Left renal pelvis (tissue), 4 donors: ENCODE results near the gene HBA2. TPM values are rescaled to one million over a fixed set of nuclear protein-coding genes. Genes with fewer than 3 reads are reported as not detected.
"Not testable (repeated sequence)": the region's sequence is repeated elsewhere in the genome, so short reads cannot be mapped to it uniquely, and the experiment has no call there.

Experiments
- DNase-seq, 4 donors: peaks; one replicate each; pipeline ENCODE4 v3.0.0-alpha.2; 2013; ENCODE audit warnings: low read depth in 4 of 4, low spot score in 3 of 4
- polyA plus RNA-seq, 4 donors: library from polyadenylated mRNA; unstranded; fragments of 120-200 nt; gene quantifications; one replicate each; pipeline ENCODE4 v1.2.1, GENCODE V29; 2013; ENCODE audit not compliant: insufficient read length in 4 of 4

HBA2 gene
- polyA plus RNA-seq, 4 donors, result 628 to 18,307 (median 1,105) TPM

DNA sequence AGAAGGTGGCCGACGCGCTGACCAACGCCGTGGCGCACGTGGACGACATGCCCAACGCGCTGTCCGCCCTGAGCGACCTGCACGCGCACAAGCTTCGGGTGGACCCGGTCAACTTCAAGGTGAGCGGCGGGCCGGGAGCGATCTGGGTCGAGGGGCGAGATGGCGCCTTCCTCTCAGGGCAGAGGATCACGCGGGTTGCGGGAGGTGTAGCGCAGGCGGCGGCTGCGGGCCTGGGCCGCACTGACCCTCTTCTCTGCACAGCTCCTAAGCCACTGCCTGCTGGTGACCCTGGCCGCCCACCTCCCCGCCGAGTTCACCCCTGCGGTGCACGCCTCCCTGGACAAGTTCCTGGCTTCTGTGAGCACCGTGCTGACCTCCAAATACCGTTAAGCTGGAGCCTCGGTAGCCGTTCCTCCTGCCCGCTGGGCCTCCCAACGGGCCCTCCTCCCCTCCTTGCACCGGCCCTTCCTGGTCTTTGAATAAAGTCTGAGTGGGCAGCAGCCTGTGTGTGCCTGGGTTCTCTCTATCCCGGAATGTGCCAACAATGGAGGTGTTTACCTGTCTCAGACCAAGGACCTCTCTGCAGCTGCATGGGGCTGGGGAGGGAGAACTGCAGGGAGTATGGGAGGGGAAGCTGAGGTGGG is 657 bp downstream of the HBA2 start:
- DNase-seq, result not testable (repeated sequence)

DNA sequence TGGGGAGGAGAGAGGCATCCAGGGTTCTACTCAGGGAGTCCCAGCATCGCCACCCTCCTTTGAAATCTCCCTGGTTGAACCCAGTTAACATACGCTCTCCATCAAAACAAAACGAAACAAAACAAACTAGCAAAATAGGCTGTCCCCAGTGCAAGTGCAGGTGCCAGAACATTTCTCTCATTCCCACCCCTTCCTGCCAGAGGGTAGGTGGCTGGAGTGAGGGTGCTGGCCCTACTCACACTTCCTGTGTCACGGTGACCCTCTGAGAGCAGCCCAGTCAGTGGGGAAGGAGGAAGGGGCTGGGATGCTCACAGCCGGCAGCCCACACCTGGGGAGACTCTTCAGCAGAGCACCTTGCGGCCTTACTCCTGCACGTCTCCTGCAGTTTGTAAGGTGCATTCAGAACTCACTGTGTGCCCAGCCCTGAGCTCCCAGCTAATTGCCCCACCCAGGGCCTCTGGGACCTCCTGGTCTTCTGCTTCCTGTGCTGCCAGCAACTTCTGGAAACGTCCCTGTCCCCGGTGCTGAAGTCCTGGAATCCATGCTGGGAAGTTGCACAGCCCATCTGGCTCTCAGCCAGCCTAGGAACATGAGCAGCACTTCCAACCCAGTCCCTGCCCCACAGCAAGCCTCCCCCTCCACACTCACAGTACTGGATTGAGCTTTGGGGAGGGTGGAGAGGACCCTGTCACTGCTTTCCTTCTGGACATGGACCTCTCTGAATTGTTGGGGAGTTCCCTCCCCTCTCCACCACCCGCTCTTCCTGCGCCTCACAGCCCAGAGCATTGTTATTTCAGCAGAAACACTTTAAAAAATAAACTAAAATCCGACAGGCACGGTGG is 1.5 kb downstream of the HBA2 start:
- DNase-seq, result not testable (repeated sequence)

DNA sequence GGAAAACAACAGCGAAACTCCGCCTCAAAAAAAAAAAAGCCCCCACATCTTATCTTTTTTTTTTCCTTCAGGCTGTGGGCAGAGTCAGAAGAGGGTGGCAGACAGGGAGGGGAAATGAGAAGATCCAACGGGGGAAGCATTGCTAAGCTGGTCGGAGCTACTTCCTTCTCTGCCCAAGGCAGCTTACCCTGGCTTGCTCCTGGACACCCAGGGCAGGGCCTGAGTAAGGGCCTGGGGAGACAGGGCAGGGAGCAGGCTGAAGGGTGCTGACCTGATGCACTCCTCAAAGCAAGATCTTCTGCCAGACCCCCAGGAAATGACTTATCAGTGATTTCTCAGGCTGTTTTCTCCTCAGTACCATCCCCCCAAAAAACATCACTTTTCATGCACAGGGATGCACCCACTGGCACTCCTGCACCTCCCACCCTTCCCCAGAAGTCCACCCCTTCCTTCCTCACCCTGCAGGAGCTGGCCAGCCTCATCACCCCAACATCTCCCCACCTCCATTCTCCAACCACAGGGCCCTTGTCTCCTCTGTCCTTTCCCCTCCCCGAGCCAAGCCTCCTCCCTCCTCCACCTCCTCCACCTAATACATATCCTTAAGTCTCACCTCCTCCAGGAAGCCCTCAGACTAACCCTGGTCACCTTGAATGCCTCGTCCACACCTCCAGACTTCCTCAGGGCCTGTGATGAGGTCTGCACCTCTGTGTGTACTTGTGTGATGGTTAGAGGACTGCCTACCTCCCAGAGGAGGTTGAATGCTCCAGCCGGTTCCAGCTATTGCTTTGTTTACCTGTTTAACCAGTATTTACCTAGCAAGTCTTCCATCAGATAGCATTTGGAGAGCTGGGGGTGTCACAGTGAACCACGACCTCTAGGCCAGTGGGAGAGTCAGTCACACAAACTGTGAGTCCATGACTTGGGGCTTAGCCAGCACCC is 2.6 kb downstream of the HBA2 start:
- DNase-seq, result no peak

DNA sequence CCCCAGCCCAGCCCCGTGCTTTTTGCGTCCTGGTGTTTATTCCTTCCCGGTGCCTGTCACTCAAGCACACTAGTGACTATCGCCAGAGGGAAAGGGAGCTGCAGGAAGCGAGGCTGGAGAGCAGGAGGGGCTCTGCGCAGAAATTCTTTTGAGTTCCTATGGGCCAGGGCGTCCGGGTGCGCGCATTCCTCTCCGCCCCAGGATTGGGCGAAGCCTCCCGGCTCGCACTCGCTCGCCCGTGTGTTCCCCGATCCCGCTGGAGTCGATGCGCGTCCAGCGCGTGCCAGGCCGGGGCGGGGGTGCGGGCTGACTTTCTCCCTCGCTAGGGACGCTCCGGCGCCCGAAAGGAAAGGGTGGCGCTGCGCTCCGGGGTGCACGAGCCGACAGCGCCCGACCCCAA is 3.3 kb downstream of the HBA2 start:
- DNase-seq, result not testable (repeated sequence)

DNA sequence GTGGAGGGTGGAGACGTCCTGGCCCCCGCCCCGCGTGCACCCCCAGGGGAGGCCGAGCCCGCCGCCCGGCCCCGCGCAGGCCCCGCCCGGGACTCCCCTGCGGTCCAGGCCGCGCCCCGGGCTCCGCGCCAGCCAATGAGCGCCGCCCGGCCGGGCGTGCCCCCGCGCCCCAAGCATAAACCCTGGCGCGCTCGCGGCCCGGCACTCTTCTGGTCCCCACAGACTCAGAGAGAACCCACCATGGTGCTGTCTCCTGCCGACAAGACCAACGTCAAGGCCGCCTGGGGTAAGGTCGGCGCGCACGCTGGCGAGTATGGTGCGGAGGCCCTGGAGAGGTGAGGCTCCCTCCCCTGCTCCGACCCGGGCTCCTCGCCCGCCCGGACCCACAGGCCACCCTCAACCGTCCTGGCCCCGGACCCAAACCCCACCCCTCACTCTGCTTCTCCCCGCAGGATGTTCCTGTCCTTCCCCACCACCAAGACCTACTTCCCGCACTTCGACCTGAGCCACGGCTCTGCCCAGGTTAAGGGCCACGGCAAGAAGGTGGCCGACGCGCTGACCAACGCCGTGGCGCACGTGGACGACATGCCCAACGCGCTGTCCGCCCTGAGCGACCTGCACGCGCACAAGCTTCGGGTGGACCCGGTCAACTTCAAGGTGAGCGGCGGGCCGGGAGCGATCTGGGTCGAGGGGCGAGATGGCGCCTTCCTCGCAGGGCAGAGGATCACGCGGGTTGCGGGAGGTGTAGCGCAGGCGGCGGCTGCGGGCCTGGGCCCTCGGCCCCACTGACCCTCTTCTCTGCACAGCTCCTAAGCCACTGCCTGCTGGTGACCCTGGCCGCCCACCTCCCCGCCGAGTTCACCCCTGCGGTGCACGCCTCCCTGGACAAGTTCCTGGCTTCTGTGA is 4.1 kb downstream of the HBA2 start, which contains the start of gene HBA1:
TSS of gene HBA1 (plus strand) at position 204 of the 906 bp plus-strand sequence. CDS start at position 241, 37 bp downstream.
- DNase-seq, result not testable (repeated sequence)

DNA sequence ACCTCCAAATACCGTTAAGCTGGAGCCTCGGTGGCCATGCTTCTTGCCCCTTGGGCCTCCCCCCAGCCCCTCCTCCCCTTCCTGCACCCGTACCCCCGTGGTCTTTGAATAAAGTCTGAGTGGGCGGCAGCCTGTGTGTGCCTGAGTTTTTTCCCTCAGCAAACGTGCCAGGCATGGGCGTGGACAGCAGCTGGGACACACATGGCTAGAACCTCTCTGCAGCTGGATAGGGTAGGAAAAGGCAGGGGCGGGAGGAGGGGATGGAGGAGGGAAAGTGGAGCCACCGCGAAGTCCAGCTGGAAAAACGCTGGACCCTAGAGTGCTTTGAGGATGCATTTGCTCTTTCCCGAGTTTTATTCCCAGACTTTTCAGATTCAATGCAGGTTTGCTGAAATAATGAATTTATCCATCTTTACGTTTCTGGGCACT is 4.7 kb downstream of the HBA2 start:
- DNase-seq, result no peak

DNA sequence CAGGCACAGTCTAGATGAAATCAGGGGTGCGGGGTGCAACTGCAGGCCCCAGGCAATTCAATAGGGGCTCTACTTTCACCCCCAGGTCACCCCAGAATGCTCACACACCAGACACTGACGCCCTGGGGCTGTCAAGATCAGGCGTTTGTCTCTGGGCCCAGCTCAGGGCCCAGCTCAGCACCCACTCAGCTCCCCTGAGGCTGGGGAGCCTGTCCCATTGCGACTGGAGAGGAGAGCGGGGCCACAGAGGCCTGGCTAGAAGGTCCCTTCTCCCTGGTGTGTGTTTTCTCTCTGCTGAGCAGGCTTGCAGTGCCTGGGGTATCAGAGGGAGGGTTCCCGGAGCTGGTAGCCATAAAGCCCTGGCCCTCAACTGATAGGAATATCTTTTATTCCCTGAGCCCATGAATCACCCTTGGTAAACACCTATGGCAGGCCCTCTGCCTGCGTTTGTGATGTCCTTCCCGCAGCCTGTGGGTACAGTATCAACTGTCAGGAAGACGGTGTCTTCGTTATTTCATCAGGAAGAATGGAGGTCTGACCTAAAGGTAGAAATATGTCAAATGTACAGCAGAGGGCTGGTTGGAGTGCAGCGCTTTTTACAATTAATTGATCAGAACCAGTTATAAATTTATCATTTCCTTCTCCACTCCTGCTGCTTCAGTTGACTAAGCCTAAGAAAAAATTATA is 5.4 kb downstream of the HBA2 start:
- no peak for DNase-seq

DNA sequence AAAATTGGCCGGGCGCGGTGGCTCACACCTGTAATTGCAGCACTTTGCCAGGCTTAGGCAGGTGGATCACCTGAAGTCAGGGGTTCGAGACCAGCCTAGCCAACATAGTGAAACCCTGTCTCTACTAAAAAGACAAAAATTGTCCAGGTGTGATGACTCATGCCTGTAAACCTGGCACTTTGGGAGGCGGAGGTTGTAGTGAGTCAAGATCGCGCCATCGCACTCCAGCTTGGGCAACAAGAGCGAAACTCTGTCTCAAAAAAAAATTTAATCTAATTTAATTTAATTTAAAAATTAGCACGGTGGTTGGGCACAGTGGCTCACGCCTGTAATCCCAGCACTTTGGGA is 6.0 kb downstream of the HBA2 start:
- no peak for DNase-seq

DNA sequence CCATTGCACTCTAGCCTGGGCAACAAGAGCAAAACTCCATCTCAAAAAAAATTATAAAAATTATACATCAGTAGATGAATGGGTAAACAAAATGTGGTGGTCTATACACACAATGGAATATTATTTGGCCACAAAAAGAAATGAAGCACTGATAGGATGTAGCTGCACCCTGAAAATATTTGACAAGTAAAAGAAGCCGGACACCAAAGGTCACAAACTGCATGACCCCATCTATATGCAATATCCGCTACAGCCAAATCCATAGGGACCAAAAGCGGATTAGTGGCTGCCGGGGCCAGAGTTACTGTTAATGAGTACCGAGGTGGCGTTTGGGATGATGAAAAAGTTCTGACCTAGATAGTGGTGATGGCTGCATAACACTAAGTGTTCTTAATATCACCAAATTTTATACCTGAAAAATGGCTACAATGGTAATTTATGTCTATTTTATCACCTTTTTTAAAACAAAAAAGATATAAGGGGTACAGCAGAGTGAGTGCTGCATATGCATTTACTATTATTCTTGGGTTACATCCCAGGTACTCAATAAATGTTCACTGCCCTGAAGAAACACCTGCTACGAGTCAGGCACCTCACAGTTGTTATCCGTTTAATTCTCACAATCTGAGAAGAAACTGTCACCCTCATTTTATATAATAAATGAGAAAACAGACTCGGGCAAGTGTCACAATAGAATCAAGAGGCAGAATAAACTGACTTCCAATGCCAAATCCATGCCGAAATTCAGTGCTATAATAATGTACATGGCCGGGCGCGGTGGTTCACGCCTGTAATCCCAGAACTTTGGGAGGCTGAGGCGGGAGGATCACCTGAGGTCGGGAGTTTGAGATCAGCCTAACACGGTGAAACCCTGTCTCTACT is 6.8 kb downstream of the HBA2 start:
- DNase-seq, result no peak

DNA sequence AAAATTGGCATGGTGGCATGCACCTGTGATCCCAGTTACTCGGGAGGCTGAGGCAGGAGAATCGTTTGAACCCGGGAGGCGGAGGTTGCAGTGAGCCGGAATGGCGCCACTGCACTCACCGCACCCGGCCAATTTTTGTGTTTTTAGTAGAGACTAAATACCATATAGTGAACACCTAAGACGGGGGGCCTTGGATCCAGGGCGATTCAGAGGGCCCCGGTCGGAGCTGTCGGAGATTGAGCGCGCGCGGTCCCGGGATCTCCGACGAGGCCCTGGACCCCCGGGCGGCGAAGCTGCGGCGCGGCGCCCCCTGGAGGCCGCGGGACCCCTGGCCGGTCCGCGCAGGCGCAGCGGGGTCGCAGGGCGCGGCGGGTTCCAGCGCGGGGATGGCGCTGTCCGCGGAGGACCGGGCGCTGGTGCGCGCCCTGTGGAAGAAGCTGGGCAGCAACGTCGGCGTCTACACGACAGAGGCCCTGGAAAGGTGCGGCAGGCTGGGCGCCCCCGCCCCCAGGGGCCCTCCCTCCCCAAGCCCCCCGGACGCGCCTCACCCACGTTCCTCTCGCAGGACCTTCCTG is 7.5 kb downstream of the HBA2 start, which contains the start of gene HBQ1:
TSS of gene HBQ1 (plus strand) at position 359 of the 575 bp plus-strand sequence. CDS start at position 387, 28 bp downstream.
- no peak for DNase-seq

DNA sequence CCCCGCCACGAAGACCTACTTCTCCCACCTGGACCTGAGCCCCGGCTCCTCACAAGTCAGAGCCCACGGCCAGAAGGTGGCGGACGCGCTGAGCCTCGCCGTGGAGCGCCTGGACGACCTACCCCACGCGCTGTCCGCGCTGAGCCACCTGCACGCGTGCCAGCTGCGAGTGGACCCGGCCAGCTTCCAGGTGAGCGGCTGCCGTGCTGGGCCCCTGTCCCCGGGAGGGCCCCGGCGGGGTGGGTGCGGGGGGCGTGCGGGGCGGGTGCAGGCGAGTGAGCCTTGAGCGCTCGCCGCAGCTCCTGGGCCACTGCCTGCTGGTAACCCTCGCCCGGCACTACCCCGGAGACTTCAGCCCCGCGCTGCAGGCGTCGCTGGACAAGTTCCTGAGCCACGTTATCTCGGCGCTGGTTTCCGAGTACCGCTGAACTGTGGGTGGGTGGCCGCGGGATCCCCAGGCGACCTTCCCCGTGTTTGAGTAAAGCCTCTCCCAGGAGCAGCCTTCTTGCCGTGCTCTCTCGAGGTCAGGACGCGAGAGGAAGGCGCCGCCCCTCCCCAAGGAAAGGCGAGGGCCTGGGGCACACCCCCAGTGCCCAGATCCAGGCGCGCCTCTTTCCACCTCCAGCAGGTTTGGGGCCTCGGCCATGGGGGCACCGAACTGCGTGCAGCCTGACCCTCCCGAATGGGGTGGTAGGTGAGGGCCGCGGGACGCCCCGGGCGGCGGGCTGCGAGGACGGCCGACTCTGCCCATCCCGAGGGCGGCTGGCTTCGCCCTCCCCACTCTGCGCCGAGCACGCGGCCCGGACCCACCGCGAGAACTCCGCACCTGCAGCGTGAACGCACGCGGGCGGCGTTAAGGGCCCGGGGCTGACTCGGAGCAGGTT is 8.2 kb downstream of the HBA2 start:
- peak in 1 of 4 donors; percentile 27 for DNase-seq

DNA sequence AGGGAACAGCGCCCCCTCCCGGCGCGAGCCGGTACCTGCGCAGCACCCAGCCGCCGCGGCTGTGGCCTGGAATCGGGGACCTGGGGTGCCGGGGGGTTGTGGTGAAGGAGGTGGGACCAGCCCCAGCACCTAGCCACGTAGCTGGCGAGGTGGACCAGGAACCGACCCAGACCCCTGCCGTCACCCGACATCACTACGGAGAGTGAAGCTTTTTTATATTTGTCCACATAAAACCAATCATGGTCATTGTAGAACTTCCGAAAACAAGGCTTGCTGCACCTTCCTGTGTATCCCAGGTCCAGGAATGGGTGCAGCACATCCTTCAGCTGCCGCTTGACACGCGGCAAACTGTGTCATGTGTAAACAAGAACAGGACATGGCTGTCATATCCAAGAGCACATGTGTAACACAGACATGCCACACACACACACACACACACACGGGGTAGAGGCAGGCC is 8.9 kb downstream of the HBA2 start:
- no peak for DNase-seq

DNA sequence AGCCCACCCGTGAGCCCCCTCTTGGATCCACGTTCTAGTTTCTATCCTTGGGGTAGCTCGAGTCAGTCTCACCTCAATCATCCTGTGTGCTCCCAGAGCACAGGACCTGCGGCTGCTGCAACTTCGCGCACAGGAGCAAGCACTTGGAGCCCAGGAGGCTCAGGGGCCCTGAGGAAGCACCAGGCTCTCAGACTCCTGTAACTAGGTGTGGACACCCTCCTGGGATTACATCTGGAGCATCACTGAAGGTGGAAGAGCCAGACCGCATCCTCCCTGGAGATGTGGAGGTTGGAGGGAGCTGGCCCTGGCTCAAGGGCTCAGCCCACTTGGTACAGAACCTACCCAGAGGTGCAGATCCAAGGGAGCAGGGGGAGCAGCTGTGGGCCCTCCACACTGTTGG is 10.3 kb downstream of the HBA2 start:
- DNase-seq, result no peak

DNA sequence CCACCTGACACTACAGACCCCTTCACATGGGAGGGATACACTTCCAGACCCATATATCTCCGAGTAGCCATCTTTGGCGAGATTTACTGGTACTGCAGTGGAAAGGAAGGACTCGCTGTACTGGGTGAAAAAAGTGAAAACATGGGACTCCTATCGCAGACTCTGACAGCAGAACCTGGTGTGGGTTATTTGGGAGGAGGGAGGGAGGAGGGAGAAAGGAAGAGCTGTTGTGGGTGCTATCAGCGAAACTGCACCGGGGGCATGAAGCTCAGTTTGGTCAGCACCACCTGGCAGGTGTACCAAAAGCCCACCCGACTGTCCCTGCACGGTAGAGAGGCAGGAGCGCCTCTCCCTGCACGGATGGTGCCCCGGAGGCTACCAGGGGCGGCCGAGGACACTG is 12.5 kb downstream of the HBA2 start:
- DNase-seq, result no peak

DNA sequence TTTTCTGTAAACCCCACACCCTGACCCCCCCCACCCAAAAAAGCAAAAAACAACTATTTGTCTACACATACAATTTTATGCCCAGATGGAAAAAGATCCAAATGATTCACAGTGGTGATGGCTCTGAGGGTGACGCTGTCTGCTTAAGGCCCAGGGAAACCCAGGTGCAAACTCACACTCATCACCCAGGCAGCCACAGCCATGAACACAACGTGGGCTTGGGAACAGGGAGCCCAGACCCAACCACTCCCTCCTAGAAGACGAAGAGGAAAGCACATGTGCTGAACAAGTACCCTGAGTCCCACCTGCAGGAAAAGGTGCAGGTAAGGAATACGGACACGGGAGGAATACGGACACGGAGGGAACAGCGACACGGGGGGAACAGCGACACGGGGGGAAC is 13.0 kb downstream of the HBA2 start:
- no peak for DNase-seq

DNA sequence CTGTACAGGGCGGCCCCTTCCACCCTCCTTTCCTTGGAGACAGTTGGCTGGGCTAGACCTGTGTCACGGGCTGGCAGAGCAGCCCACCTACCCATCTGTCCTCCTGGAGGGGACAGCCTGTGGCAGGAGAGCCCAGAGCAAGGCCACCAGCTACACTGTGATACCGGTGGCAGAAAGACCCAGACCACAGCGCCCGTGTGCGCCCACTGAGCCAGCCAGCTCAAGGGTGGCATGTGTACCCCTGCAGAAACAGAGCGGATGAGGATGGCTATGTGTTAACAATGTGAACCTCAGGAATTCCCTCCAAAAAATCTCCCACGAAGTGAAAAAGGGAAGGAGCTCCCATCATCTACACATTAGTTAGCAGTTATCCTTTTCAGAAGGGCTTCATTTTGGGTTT is 14.7 kb downstream of the HBA2 start:
- DNase-seq, result no peak

DNA sequence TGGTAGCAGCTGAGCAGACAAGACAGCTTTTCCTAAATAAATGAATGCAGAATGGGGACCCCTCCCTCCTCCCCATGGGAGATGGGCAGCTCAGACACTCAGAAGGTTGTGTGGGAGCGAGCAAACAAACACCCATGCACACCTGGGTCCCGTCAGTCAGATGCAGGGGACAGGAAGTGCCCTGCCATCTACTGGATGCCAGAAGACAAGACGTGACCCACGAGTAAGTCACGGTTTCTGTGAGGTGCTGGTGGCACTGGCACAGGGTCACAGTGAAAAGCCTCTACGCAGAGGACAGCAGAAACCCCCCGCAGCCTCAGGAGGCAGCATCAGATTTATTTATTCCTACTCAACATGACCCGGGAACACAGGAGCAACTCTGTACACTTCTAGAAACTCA is 16.0 kb downstream of the HBA2 start:
- DNase-seq, result no peak
